Brain pericyte (primary cell): ENCODE measurements around the gene NR6A1.

Experiments
- DNase-seq: peaks from one replicate; pipeline ENCODE4 v3.0.0-alpha.2; 2012; ENCODE audit warnings: low read depth, low spot score

Gene NR6A1

DNA sequence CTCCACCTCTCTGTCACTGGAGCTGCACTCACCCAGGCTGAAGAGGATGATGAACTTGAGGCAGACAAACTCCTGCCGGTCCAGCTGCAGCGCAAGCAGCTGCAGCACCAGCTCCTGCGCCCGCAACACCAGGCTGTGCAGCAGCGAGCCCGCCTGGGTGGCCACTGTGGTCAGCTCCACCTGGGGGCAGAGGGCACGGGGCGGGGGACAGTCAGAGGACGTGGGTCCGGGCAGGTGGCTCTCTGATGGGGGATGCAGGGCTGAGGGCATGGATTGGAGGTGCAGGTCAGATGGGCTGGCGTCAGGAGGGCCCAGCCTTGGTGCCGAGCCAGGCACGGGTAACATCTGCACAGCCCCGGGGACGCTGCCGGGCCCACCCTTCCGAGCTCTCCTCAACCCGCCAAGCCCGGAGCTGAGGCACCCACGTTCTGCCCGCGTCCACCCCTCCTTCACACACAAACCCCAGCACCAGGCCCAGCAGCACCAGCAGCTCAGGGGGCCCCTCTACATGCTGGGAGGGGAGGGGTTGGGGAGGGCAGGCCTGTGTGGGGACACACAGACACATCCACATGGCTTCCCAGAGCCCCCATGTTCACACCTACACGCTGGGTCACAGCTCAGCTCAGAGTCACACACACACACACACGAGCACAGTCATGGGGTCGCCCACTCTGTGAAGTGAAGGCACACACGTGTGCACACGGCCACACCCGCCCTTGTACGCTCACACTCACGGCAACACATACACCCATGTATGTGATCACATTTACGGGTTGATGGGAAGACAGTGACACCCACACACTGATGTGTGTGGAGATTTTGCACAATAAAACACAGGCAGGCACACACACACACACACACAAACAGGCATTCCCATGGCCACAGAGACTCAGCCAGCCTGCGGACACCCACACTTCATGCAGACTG lies 279.8 kb downstream of the NR6A1 start:
- no peak for DNase-seq

GRCh38 chr9:124490004-124490403 lies 281.1 kb downstream of the NR6A1 start:
- DNase-seq = no peak

DNA sequence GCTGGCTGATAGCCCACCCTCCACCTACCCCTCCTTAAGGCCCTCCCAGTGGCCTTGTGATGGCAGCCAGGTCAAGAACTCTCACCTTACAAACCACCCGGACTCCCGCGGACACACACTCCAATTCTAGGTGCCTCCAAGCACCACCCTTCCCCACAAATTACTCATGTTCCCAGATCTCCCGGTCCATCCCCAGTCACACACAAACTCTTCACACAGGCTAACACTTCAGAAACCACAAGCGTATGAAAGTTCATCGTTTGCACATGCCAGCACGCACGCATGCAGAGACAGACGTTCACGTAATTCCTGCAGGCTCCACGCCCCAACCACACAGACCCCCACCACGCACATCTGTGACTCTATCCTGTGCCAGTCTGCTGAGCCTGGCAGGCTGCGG lies 281.9 kb downstream of the NR6A1 start:
- DNase-seq = no peak

- DNase-seq = no peak
Measured at GRCh38 chr9:124488641-124489210, 282.4 kb downstream of the NR6A1 start.

DNA sequence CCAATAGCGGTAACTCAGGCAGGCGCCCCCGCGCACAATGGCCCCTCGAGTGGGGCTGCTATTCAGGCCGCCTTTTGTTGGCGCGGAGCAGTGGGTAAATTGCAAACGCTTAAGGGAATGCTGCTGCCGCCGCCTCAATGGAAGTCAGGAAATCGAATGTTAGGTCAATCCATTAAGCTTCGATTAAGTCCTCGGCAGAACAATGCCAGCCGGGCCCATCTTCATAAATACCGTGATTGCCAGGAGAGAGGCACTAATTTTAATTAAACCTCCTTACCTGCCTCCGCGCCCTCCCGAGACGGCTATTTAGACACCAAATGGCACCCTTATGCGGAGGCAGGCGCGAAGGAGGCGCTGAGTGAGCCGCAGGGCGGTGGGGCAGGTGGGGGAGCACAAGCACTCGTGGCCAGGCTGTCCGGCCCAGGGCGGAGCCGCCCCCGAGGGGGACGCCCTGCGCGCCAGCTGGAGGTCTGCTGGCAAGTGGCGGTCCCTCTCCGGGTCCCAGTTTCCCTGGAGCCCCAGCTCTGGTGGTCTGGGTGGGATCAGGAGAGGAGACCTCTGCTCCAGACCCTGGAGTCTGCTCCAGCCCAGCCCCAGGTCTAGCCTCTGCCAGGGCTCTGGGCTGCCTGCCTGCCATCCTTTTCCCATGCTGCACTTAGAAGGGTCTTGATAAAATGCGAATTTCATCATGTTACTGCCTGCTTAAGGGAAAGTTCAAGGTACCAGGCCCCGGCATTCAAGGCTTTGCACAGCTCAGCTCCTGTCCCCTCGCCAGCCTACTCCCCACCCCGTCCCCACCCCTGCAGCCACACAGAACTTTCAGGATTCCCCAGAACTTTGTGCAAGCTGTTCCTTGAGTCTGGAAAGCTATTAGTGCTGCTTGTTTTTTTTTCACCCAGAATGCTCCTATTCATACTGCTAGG lies 283.6 kb downstream of the NR6A1 start:
- no peak for DNase-seq

GRCh38 chr9:124486778-124487259 lies 284.3 kb downstream of the NR6A1 start:
- no peak for DNase-seq

DNA sequence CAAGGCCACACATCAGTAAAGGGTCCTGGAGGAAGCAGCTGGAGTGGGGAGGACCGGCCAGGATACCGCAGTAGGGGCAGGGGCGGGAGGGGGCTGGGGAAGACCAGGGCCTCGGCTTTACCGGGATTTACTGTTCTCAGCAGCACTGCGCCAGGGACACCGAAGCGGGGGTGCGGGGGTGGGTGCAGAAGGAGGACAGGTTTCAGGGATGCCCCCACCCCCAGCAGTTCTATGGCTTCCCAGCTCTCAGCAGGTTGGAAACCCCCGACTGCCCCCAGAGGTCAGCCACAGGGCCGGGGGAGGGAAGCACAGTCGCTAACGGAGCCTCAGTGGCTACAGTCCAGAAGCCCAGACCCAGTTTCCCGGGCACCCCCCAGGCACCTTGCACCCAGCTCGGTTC lies 285.2 kb downstream of the NR6A1 start:
- no peak for DNase-seq

GRCh38 chr9:124485201-124485600 lies 285.9 kb downstream of the NR6A1 start:
- no peak for DNase-seq

DNA sequence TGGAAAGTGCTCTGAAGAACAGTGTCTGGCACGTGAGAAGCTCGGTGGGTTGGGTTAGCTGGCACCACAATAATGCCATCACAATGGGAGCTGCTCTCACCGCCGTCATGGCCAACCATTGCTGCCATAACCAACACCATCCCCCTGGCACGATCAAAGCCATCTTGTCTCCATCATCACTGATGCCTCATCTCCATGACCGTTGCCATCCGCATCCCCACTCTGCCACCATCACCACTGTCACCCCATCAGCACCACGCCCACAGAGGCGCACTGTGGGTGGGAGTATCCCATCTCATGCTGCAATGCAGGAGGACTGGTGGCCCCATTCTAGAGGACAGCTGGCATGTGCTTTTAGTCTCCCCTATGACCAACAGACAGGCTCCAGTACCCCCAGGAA lies 287.6 kb downstream of the NR6A1 start:
- DNase-seq = no peak

DNA sequence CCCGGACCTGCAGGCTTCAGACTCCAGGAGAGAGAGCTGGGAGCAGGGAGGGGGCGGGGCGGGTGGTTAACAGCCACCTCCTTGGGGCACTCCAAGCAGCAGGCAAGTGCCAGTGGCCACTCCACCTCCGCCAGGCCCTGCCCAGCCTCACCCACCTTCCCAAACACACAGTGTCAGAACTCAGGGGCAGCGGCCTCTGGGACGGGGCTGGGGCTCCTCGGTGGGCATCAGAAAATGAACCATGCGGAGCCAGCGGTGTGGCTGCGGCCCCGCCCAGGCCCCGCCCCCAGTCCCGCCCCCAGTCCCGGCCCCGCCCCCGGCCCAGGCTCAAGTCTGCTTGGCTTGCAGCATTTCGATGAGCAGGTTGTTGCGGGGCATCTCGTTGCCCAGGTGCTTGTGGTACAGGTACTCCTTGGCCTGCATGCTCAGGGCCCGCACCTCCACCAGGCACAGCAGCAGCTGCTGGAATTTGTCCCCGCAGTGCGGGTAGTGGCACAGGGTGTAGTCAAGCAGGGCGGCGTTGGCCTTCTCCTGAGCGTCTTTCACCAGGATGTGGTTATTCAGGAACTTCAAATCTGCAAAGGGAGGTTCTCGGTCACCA lies 288.6 kb downstream of the NR6A1 start:
- no peak for DNase-seq

DNA sequence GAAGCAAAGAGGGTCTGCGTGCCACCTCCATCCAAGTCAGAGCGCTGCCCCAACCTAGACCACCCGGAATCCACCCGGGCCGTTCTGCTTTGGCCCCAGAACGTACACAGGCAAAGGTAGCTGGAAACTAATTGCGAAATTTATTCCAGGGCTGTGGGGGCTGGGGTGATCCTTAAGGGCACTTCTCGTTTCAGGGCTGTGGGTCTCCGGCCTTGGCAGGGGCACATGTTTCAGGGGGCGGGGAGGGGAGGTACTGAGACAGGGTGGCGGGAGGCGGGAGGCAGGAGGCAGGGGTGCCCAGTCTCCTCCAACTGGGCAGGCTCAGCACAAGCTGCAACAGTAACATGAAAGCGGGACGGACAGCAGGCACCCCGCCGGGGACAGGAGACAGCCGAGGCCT lies 290.0 kb downstream of the NR6A1 start:
- DNase-seq = no peak

GRCh38 chr9:124480621-124480981 lies 290.5 kb downstream of the NR6A1 start:
- no peak for DNase-seq

DNA sequence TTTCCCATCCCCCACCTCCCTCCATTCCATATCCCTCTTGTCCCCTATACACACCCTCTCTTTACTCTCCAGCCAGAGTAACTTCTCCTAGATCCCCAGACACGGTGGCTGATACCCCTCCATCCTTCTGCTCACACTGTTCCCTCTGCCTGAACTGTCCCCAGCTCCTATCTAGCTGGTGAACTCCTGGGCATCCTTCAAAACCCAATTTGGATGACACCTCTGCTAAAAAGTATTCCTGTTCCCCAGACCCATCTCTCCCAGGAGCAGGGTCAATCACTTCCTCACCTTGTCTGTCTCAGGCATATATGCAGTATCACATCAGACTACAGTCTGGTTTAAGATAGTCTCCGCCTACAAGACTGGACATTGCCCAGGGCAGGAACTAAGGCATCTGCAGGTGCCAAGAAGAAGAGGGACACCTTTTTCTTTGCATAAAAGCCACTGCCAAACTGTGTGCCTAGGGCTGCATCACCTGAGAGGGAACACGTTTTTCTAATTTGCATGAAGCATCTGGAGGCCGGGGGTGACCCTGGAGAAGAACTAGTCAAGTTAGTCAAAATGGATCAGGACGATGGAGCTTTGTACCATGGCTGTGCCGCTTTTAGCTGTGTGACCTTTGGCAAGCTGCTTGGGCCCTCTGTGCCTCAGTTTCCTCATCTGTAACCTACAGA lies 291.0 kb downstream of the NR6A1 start:
- DNase-seq = no peak

DNA sequence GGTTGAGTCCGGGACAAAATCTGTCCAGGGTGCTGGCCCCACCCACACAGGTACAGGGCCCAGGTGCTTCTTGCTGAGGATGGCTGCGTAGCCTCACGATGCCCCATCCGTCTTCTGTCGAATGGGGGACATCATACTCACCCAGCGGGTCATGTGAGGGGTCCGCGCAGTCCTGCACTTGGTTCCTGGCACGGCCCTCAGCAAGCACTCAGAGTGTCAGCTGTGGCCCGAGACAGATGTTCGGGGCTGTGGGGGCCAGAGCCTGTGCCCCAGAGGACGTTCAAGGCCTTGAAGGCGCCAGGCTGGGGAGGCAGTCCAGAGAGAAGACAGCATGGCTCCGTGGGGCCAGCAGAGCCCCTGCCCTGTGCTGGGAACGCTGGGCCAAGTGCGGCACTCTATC lies 291.7 kb downstream of the NR6A1 start:
- no peak for DNase-seq

GRCh38 chr9:124478354-124478753 lies 292.8 kb downstream of the NR6A1 start:
- DNase-seq = no peak

DNA sequence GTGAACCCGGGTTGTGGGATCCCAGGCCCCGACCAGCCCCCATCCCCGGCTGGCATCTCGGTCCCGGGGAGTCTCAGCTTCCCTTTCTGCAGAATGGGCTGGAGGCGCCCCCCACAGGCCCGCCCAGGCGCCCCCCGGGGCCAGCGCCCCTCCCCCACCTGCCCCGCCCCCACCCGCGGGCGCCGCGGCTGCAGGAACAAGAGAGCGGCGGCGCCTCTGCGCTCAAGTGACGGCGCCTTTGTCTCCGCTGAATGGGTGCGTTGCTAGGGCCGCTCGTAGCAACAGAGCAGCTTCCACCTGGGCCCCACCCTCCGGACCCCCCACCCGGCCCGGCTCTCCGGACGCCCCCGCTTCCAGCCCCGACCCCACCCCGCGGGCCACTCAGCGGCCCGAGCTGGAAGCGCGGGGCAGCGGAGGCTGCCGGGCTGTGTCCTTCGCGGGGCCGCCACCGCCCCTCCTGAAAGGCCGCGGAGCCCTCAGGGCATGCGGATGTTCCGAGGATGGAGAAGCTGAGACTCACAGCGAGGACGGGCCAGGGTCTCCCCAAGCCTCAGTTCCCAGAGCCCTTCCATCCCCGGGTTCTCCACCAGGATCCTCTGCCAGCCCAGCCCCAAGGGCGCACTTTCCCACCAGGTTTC lies 293.3 kb downstream of the NR6A1 start:
- no peak for DNase-seq

- DNase-seq = no peak
Measured at GRCh38 chr9:124477211-124477647, 293.9 kb downstream of the NR6A1 start.

GRCh38 chr9:124475868-124476690 lies 295.0 kb downstream of the NR6A1 start:
- no peak for DNase-seq

- DNase-seq = no peak
Measured at GRCh38 chr9:124475158-124475867, 295.8 kb downstream of the NR6A1 start.
